GM21390 (cell line): Measurements from ENCODE around the gene SGCD.

Experiments
- ATAC-seq: cut with Tn5 transposase; IDR thresholded peaks from one replicate; pipeline ENCODE4 v1.9.1; 2021; ENCODE audit not compliant: unreplicated experiment

Gene SGCD

DNA sequence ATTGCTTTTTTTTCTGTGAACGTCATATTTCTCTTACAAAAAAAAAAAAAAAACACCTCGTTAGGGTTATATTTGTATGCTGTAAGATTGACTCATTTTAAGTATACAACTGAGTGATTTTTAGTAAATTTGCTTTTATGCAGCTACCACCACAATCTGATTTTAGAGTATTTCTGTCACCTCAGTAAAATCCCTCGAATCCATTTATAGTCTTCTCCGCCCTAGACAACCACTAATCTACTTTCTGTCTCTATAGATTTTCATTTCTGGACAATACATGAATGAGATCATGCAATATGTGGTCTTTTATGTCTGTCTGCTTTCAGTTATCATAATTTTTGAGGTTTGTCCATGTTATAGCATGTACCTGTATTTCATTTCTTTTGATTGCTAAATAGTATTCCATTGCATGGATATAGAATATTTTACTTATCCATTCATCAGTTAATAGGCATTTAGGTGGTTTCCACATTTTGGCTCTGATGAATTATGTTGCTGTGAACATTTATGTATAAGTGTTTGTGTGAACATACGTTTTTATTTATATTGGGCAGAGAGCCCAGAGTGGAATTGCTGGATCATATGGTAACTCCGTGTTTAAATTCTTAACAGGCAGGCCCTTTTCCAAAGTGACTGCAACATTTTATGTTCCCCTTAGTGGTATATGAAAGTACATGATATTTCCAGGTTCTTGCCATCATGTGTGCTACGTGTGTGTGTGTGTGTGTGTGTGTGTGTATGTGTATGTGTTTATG, 171.4 kb downstream of the SGCD start:
- ATAC-seq: no peak

DNA sequence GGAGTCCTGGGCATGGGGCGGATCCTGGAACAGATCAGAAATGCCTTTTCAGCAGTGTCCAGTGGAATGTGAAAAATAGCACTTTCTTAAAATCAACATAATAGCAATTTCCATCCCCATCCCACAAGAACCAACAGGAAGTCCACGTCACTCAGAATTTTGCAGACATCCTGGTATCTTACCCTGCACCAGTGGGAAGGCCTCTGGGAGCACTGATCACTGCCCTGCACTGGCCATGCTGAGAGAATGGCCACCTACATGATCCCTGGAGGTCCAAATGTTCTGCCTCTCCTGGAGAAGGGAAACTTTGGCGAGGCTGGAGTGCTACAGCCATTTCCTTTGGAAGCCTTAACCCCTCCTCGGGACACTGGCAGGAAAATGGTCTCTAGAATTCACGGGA, 173.8 kb downstream of the SGCD start:
- no peak for ATAC-seq

DNA sequence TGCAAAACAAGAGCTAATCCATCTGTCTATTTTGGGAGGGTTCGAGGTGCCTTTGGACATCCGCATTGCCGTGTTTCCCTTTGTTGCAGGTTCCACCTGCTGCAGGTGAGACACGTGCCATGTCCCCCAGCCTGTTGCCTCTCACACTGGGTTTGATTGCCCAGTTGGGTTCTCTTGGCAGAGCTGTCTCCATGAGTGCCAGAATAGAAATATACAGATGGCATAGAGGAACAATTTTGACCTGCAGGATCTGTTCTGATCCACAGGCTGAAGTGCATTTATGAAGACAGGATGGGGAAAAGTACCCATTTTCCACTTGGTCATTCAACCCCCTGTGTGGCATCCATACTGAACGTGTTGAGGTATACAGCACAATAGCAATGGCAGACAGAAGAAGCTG, 178.1 kb downstream of the SGCD start:
- ATAC-seq: no peak

GRCh38 chr5:156513123-156513815, 186.3 kb downstream of the SGCD start:
- no peak for ATAC-seq

DNA sequence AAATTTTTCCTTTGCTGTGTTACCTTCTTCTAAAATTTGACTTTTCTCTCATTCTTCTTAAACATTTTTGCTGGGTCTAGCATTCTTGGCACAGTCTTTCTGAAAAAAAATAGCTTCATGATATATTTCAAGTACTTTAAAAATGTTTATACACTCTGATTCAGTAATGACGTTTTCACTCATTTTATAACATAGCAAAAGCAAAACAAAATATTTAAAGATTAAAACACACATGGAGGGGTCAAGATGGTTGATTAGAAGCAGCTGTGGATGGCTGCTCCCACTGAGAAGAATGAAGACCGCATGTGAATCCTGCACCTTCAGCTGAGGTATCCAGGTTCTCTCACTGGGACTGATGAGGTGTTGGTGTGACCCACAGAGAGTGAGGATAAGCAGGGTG, 188.2 kb downstream of the SGCD start:
- ATAC-seq: no peak

DNA sequence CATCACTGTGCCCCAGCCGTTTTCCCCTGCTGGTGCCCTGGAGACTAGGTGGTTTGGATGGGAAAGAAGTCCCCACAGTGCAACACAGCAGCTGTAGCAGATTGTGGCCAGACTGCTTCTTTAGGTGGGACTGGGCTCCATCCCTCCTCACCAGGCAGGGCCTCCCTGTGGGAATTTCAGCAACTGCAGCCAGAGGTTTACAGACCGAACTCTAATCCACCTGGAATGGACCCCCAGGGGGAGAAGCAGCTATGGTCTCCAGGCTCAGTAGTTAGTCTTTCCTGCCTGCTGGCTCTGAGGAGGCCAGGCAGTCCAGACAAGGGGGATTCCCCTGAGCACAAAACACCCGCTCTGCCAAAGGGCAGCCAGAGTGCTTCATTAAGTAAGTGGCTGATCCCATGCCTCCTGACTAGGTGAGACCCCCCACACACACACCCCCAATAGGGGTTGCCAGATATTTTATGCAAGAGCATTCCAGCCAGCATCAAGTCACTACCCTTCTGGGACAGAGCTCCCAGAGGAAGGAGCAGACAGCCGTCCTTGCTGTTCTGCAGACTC, 188.9 kb downstream of the SGCD start:
- no peak for ATAC-seq

DNA sequence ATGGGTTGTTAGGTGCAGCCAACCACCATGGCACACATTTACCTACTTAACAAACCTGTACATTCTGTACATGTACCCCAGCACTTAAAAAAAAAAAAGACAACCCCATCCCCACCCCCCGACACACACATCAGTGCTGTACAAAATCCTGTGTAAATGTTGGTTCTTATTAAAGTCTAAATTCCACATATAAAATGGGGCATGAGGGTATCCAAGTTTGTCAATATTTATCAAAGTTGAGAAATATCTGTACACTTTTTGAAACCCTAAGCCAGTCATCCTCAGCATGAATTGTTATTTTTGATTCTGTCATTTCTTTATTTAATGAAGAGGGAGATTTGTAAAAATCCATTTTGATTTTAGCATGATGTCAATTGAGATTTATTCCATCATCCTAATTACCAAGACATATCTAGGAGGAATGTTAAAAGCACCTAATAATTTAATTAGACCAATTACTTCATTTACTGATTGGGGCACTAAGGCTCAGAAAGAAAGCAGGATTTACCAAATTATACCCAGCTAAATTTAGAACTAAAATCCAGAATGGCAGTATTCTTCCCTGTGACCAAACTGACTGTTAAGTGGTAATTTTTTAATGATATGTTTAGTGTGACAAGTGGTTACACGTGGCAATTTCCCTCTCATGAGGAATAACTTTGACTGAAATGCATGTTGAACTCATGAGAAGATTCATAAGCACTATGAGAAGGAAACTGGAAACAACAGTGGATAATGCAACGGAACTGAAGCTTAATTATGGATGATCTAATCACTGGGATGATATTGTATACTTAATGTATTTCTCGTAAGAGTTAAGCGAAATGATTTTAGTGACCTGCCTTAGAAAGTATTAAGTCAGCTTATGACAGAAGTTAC, 195.9 kb downstream of the SGCD start:
- no peak for ATAC-seq

DNA sequence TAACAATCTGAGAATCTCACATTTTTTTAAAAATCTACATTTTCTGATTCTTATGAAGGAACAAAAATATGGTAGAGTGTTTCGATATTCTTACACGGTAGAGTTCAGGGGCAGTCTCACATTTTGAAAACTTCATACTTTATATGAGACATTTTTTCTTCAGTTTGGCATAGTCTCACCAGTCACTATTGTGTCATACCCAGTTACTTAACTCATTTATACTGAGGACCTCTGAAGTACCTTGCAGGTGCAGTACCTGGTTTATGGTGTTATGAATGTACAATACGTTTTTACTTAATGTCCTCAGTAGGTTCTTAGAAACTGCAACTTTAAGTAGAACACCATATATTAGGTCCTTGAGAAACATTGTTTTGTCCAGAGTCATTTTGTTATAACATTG, 196.6 kb downstream of the SGCD start:
- no peak for ATAC-seq

DNA sequence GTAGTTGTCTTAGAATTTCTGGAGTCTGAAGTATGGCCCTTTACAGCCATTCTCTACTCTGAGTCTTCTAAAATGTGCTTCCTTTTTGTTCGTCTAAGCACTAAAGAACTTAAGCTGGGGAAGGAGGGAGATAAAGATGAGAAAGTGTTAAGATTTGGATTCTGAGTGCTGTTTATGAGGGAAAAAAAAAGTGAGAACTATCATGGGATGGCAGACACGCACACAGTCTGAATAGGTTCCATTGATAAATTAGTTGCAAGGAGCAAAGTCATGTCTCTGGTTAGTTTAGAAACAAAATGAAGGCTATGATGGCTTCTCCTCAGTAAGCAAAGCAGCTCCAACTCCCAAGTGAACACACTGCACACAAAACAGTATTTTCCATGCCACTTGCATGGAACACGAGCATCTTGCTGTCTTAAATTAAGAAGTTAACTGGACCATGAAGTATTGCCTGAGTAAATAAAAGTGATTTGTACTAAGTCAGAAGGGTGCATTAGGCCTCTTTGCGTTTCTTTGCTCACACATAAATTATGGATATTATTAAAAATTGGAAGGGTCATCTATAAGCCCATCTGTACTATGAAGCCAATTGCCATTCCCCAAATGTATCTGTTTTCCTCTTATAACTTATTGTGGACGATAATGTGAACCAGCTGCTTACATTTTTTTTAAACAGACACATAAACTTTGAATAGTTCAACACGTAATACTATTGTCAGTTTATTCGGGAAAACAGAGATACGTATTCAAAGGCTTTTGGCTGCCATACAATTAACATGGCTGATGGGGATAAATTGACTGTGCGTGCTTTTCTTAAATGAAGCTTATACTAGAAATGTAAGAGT, 199.3 kb downstream of the SGCD start:
- ATAC-seq: no peak

- no peak for ATAC-seq
These were observed 200.6 kb downstream of the SGCD start for GRCh38 chr5:156527611-156528010.

- ATAC-seq: no peak
These were observed 201.7 kb downstream of the SGCD start for GRCh38 chr5:156528673-156529072.

DNA sequence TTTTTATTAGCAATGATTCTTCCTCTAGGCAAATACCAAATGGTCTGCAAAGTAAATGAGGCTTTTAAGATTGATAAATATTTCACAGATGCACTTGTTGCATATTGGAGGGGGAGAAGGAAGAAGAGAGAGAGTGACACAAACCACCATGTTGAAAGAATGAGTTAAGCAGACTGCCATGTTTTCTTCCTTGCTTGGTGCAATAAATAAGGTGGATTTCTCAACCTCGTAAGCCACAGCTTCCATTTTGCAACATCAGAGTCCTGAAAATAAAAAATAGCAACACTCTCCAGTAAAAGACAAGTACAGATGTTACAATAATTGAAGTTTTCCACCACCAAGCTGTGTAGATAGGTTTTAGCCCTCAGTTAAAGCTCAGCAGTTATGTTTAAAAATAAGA, 202.9 kb downstream of the SGCD start:
- no peak for ATAC-seq

GRCh38 chr5:156531199-156531598, 204.2 kb downstream of the SGCD start:
- ATAC-seq: no peak

DNA sequence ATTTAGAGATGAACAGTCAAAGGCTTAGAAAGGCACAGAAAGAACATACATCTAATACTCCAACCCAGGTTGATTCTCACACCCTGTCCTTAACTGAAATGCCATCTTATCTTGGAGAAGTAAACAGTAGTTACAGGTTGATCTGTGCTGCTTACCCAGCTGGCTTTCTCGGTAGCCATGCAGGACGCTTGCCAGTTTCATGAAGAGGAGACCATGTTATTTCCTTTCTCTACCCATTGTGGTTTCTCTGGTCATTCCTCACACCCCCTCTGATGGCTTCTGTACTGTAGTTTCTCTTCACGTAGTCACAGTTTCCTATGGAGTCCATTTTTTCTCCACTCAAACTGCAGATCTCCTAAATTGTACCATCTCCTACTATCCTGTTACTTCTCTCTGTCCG, 206.0 kb downstream of the SGCD start:
- no peak for ATAC-seq

- no peak for ATAC-seq
These were observed 207.1 kb downstream of the SGCD start for GRCh38 chr5:156534085-156534484.

DNA sequence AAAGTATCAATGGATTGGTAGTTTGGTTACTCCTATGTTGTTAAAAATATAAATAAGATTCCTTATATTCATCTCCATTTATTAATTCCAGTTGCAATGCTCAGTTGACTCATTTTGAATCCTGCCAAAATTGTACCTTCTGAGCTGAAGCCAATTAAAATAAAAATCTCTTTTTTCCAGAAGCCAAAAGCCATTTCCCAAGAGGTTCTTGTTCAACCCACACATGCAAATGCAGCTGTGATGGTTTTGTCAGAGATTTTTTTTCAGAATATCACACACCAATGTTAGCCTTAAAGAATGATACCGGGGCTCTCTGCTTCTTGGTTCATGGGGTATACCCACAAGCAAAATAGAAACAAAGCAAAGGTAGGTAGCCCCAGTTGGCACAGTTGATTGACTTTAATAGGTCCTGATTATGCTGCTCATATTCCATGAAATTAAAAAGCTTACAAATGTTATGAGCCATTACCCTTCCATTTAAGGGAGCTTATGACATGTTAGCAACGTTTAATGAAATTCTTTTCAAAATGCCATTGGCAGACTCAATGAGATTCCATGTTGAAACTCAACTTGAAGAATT, 208.0 kb downstream of the SGCD start:
- ATAC-seq: no peak

DNA sequence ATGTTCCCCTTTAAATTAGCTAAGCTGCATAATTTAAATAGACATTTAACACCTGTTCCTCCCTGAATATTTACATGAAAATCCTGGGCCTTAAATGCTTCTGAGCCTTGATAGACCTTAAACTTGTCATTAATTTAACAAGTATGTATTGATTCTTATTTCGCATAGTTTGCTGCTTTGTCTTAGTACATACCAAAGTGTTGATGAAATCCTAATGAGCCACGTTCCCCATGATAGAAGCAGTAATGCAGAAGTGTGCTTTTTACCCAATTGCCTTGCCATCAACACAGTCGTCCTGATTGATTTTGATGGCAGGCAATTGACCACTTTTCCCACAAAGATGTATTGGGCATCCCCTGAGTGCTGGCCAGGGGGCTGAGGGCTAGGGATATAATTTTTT, 213.5 kb downstream of the SGCD start:
- ATAC-seq: no peak

GRCh38 chr5:156541582-156541981, 214.6 kb downstream of the SGCD start:
- no peak for ATAC-seq

- ATAC-seq: no peak
These were observed 216.6 kb downstream of the SGCD start for GRCh38 chr5:156543348-156544145.
